HepG2 (cell line): Measurements from ENCODE around the gene ZDHHC3. TPM values are rescaled to one million over a fixed set of nuclear protein-coding genes. Genes with fewer than 3 reads are reported as not detected.

ENCODE experiments used
- ATAC-seq: fragments of 200-7000 bp; cut with Tn5 transposase; 3 replicates; pipeline ENCODE4 v1.9.1; 2020; ENCODE audit warnings: mild to moderate bottlenecking, moderate library complexity
- BruUV-seq: library from RNA; stranded (reverse); fragments of 400-500 nt; replicated peaks from 2 replicates; lab custom pipeline; 2021; lab: Mats Ljungman, UMichigan
- CTCF ChIA-PET: fragments of 300-600 bp; formaldehyde crosslinking; extraction: SDS; loops from one replicate; lab custom pipeline; 2021; ENCODE audit warnings: low total read pairs, inconsistent platforms, low intra/inter-chr PET ratio; lab: Yijun Ruan, JAX
- POLR2A ChIA-PET: fragments of 350-600 bp; sonication (Branson Sonifier 250); formaldehyde crosslinking; loops from one replicate; lab custom pipeline; 2020; ENCODE audit warnings: antibody characterized with exemption, inconsistent platforms; lab: Yijun Ruan, JAX
- DNase-seq: peaks from one replicate; pipeline ENCODE4 v3.0.0-alpha.2; 2015; ENCODE audit warnings: low spot score
- FAIRE-seq: peaks from 3 replicates; lab custom pipeline; 2011; peaks lifted over from hg19 to GRCh38; lab: Jason Lieb, UNC
- H2AFZ ChIP-seq: one replicate; pipeline ENCODE4 v1.6.1; 2011; ENCODE audit warnings: low read length, inconsistent platforms
- H3K27ac ChIP-seq: fragments of 300-600 bp; 3 replicates; pipeline ENCODE4 v1.8.0; 2011; ENCODE audit warnings: mixed run types, mild to moderate bottlenecking, mixed read lengths, low read length, inconsistent platforms; ENCODE audit not compliant: insufficient read depth; ENCODE audit errors: extremely low read length
- H3K27me3 ChIP-seq, 2 experiments: fragments of 200-600 bp in 1 of 2; 2 replicates in 1 of 2; 3 replicates in 1 of 2; pipeline versions ENCODE4 v1.6.0 to v1.8.0; 2011; ENCODE audit warnings: low read length in 2 of 2, mild to moderate bottlenecking in 2 of 2, moderate library complexity in 2 of 2, inconsistent platforms in 1 of 2; ENCODE audit not compliant: insufficient read depth in 2 of 2, control insufficient read depth in 1 of 2
- H3K36me3 ChIP-seq, 2 experiments: fragments of 200-600 bp in 1 of 2; replicated peaks in 1 of 2; 2 replicates in 1 of 2; 3 replicates in 1 of 2; pipeline versions ENCODE4 v1.5.1 to v1.8.0; 2011; ENCODE audit warnings: low read length in 2 of 2, inconsistent platforms in 1 of 2; ENCODE audit not compliant: insufficient read depth in 2 of 2, control insufficient read depth in 1 of 2
- H3K4me1 ChIP-seq: 2 replicates; pipeline ENCODE4 v1.5.1; 2012; ENCODE audit warnings: low read length, inconsistent platforms; ENCODE audit not compliant: insufficient read depth
- H3K4me2 ChIP-seq: 2 replicates; pipeline ENCODE4 v1.6.0; 2011; ENCODE audit warnings: low read depth, low read length, inconsistent platforms
- H3K4me3 ChIP-seq, 3 experiments: fragments of 200-600 bp in 1 of 3; sonication (generic), shearing (Covaris generic) in 1 of 3; replicated peaks in 1 of 3; 2 replicates each; pipeline ENCODE4 v1.5.1; 2011 to 2016; ENCODE audit warnings: low read length in 3 of 3, inconsistent platforms in 2 of 3, low read depth in 2 of 3, mild to moderate bottlenecking in 2 of 3, control low read depth in 1 of 3, mixed read lengths in 1 of 3; ENCODE audit not compliant: insufficient read depth in 1 of 3
- H3K79me2 ChIP-seq: one replicate; pipeline ENCODE4 v1.6.1; 2011; ENCODE audit warnings: low read length, inconsistent platforms; ENCODE audit not compliant: insufficient read depth
- H3K9ac ChIP-seq: 2 replicates; pipeline ENCODE4 v1.6.0; 2011; ENCODE audit warnings: mild to moderate bottlenecking, low read depth, low read length, inconsistent platforms; ENCODE audit not compliant: insufficient read depth
- H3K9me3 ChIP-seq: 2 replicates; pipeline ENCODE4 v1.5.1; 2012; ENCODE audit warnings: mild to moderate bottlenecking, low read length
- H4K20me1 ChIP-seq: 2 replicates; pipeline ENCODE4 v1.6.0; 2011; ENCODE audit warnings: inconsistent platforms, mild to moderate bottlenecking, low read length, moderate library complexity; ENCODE audit not compliant: insufficient read depth
- ARNT ChIP-seq: fragments of 450-650 bp; IDR thresholded peaks from 2 replicates; pipeline ENCODE4 v1.6.1; 2017
- ATF1 ChIP-seq: IDR thresholded peaks from 2 replicates; pipeline ENCODE4 v1.6.1; 2016; ENCODE audit warnings: mild to moderate bottlenecking, control low read depth
- CC2D1A ChIP-seq: sonication (generic); formaldehyde crosslinking; IDR thresholded peaks from 2 replicates; pipeline ENCODE4 v1.8.1; 2023; ENCODE audit warnings: mild to moderate bottlenecking, missing genetic modification reagents
- KLF9 ChIP-seq: IDR thresholded peaks from 2 replicates; pipeline ENCODE4 v1.6.1; 2016; ENCODE audit warnings: low read depth
- NR2C2 ChIP-seq: sonication (generic); formaldehyde crosslinking; IDR thresholded peaks from 2 replicates; pipeline ENCODE4 v1.4.0; 2020; ENCODE audit warnings: missing genetic modification reagents, mild to moderate bottlenecking, moderate library complexity, borderline replicate concordance
- STAT5B ChIP-seq: sonication (generic); formaldehyde crosslinking; IDR thresholded peaks from 2 replicates; pipeline ENCODE4 v1.4.0; 2020; ENCODE audit warnings: missing genetic modification reagents
- SUZ12 ChIP-seq: fragments of 150-350 bp; IDR thresholded peaks from 2 replicates; pipeline ENCODE4 v1.6.1; 2014; ENCODE audit warnings: low read depth, low read length
- TCF12 ChIP-seq, 2 experiments: fragments of 450-650 bp in 1 of 2; sonication (generic) in 1 of 2; formaldehyde crosslinking in 1 of 2; IDR thresholded peaks; 2 replicates each; pipeline versions ENCODE4 v1.6.1 to v1.8.0; 2017 to 2022; ENCODE audit warnings: antibody characterized with exemption in 1 of 2, mild to moderate bottlenecking in 1 of 2, missing genetic modification reagents in 1 of 2, moderate library complexity in 1 of 2
- ZFAT ChIP-seq: sonication (generic); formaldehyde crosslinking; conservative IDR thresholded peaks from 2 replicates; pipeline ENCODE4 v1.8.1; 2023; ENCODE audit warnings: missing genetic modification reagents, inconsistent platforms
- ZMAT3 ChIP-seq: sonication (generic); formaldehyde crosslinking; conservative IDR thresholded peaks from 2 replicates; pipeline ENCODE4 v1.7.0; 2021; ENCODE audit warnings: missing genetic modification reagents
- ZNF678 ChIP-seq: sonication (generic); formaldehyde crosslinking; IDR thresholded peaks from 2 replicates; pipeline ENCODE4 v1.4.0; 2020; ENCODE audit warnings: mild to moderate bottlenecking, missing genetic modification reagents
- ZSCAN30 ChIP-seq: sonication (generic); formaldehyde crosslinking; IDR thresholded peaks from 2 replicates; pipeline ENCODE4 v1.5.0; 2020; ENCODE audit warnings: mild to moderate bottlenecking, missing genetic modification reagents
- WGBS: methylation state at CpG from one replicate; pipeline ENCODE4 v1.1.6; 2017; ENCODE audit warnings: low lambda C conversion rate; 5-methylcytosine and 5-hydroxymethylcytosine counted together
- in situ Hi-C: cut with HindIII; loops from 2 replicates; pipeline ENCODE4 v1.10.0; 2017; ENCODE audit warnings: low pct_unique_long_range_greater_than_20kb; ENCODE audit not compliant: extremely low pct_ligation_motif_present
- intact Hi-C: fragments of 100-400 bp; cut with micrococcal nuclease; formaldehyde crosslinking; loops from one replicate; pipeline ENCODE4 v1.10.0; 2022; ENCODE audit not compliant: unreplicated experiment
- polyA plus RNA-seq, 8 experiments: library from polyadenylated mRNA; depleted of rRNA in 3 of 8; stranded (reverse) in 7 of 8; unstranded in 1 of 8; fragments of >200 nt; fragmentation: Illumina TruSeq in 4 of 8; extraction: Trizol in 4 of 8; gene quantifications; 2 replicates each; pipeline versions ENCODE4 v1.2.1 to v1.2.3, GENCODE V29; 2011 to 2016; ENCODE audit warnings: low read depth in 4 of 8, missing spikeins in 1 of 8, mixed read lengths in 1 of 8; ENCODE audit not compliant: insufficient read depth in 1 of 8
- total RNA-seq, 5 experiments: library from RNA; depleted of rRNA; stranded (reverse); fragments of >200 nt; fragmentation: Illumina TruSeq; extraction: Trizol; gene quantifications; 2 replicates each; pipeline ENCODE4 v1.2.3, GENCODE V29; 2016; ENCODE audit warnings: low read depth in 1 of 5
- TF ChIP-seq, protein P1 (sequence below), 2 experiments: sonication (generic) in 1 of 2; formaldehyde crosslinking in 1 of 2; IDR thresholded peaks; 2 replicates each; pipeline versions ENCODE4 v1.6.1 to v1.9.0; 2014 to 2022; ENCODE audit warnings: antibody characterized with exemption in 1 of 2, borderline replicate concordance in 1 of 2, inconsistent platforms in 1 of 2, low read depth in 1 of 2, missing genetic modification reagents in 1 of 2
- TF ChIP-seq, protein P2 (sequence below): sonication (generic); formaldehyde crosslinking; IDR thresholded peaks from 2 replicates; pipeline ENCODE4 v1.8.1; 2023; ENCODE audit warnings: mild to moderate bottlenecking, inconsistent platforms, moderate library complexity, missing genetic modification reagents, borderline replicate concordance
- TF ChIP-seq, protein P3 (sequence below): sonication (generic); formaldehyde crosslinking; IDR thresholded peaks from 2 replicates; pipeline ENCODE4 v1.8.0; 2022; ENCODE audit warnings: missing genetic modification reagents, mild to moderate bottlenecking, inconsistent platforms, borderline replicate concordance
- TF ChIP-seq, protein P4 (sequence below): sonication (generic); formaldehyde crosslinking; IDR thresholded peaks from 2 replicates; pipeline ENCODE4 v1.4.0; 2020; ENCODE audit warnings: mild to moderate bottlenecking, missing genetic modification reagents

Gene ZDHHC3
- total and polyA plus RNA-seq, 2 of the 13 experiments (the other 11 are each of a cell fraction or from before 2014, with no cell fraction given): 44.1 to 65.7 TPM

DNA sequence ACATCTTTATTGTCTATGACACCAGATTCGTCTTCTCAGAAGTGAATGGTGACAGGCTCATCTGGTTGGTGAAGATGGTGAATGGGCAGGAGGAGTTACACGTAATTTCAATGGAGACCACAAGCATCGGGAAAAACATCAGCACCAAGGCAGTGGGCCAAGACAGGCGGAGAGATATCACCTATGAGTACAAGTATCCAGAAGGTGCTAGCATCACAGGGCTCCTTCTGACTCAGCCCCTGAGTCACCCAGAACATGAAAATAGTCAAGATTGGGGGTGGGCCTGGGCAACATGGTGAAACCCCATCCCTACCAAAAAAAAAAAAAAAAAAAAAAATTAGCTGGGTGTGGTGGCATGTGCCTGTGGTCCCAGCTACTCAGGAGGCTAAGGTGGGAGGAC lies 69.0 kb downstream of the ZDHHC3 start:
- no peak overlapping the region for H3K27ac ChIP-seq
- no peak for TF ChIP-seq SUZ12
- TF ChIP-seq TCF12 (IDR thresholded peaks at IDR 0.05): no peak
- TF ChIP-seq TCF12 (CRISPR knock-in tag; IDR thresholded peaks at IDR 0.05): no peak
- no peak for TF ChIP-seq ZFAT (CRISPR knock-in tag)
- TF ChIP-seq, protein P1, sequence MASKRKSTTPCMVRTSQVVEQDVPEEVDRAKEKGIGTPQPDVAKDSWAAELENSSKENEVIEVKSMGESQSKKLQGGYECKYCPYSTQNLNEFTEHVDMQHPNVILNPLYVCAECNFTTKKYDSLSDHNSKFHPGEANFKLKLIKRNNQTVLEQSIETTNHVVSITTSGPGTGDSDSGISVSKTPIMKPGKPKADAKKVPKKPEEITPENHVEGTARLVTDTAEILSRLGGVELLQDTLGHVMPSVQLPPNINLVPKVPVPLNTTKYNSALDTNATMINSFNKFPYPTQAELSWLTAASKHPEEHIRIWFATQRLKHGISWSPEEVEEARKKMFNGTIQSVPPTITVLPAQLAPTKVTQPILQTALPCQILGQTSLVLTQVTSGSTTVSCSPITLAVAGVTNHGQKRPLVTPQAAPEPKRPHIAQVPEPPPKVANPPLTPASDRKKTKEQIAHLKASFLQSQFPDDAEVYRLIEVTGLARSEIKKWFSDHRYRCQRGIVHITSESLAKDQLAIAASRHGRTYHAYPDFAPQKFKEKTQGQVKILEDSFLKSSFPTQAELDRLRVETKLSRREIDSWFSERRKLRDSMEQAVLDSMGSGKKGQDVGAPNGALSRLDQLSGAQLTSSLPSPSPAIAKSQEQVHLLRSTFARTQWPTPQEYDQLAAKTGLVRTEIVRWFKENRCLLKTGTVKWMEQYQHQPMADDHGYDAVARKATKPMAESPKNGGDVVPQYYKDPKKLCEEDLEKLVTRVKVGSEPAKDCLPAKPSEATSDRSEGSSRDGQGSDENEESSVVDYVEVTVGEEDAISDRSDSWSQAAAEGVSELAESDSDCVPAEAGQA (IDR thresholded peaks at IDR 0.05; ENCODE audit: low read depth): no peak
- TF ChIP-seq, protein P1 (CRISPR knock-in tag; IDR thresholded peaks at IDR 0.05; ENCODE audit: borderline replicate concordance): no peak
- TF ChIP-seq CC2D1A (CRISPR knock-in tag): no peak
- no peak for TF ChIP-seq KLF9
- TF ChIP-seq, protein P2, sequence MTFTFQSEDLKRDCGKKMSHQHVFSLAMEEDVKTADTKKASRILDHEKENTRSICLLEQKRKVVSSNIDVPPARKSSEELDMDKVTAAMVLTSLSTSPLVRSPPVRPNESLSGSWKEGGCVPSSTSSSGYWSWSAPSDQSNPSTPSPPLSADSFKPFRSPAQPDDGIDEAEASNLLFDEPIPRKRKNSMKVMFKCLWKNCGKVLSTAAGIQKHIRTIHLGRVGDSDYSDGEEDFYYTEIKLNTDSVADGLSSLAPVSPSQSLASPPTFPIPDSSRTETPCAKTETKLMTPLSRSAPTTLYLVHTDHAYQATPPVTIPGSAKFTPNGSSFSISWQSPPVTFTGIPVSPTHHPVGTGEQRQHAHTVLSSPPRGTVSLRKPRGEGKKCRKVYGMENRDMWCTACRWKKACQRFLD: no peak
- no peak for TF ChIP-seq STAT5B
- no peak for TF ChIP-seq ZNF678 (CRISPR knock-in tag)
- TF ChIP-seq ZMAT3: no peak
- TF ChIP-seq ATF1 (CRISPR knock-in tag): no peak
- TF ChIP-seq ZSCAN30 (CRISPR knock-in tag): no peak
- no peak for TF ChIP-seq ARNT
- TF ChIP-seq, protein P3, sequence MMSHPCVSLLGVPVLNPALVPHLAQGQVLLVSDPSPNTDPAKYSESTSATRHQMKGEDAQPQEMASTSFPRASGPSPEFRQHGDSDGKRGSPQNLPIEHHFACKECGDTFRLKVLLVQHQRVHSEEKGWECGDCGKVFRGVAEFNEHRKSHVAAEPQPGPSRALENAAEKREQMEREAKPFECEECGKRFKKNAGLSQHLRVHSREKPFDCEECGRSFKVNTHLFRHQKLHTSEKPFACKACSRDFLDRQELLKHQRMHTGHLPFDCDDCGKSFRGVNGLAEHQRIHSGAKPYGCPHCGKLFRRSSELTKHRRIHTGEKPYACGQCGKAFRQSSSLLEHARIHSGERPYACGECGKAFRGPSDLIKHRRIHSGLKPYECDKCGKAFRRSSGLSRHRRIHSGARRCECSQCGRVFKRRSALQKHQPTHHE (CRISPR knock-in tag): no peak
- TF ChIP-seq, protein P4, sequence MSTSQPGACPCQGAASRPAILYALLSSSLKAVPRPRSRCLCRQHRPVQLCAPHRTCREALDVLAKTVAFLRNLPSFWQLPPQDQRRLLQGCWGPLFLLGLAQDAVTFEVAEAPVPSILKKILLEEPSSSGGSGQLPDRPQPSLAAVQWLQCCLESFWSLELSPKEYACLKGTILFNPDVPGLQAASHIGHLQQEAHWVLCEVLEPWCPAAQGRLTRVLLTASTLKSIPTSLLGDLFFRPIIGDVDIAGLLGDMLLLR: no peak
- no peak for TF ChIP-seq NR2C2 (CRISPR knock-in tag)

More for the DNA sequence above, 69.0 kb downstream of the ZDHHC3 start:
- H3K36me3 ChIP-seq: no peaks in the 10 kb centered on the region
- H4K20me1 ChIP-seq: no peaks in the 10 kb centered on the region
- peaks cover 18% of the 10 kb centered on the region for H3K4me1 ChIP-seq
- no peak overlapping the region for H3K9ac ChIP-seq
- BruUV-seq: no TSS peak
- POLR2A ChIA-PET: no interaction called here
- H3K79me2 ChIP-seq: no peaks in the 10 kb centered on the region
- no peak for ATAC-seq
- CTCF ChIA-PET: no interaction called here
- H3K4me3 ChIP-seq: no peak overlapping the region
- WGBS: 42% methylated on average over 4 of the region's 4 CpGs
- no peak overlapping the region for H2AFZ ChIP-seq
- intact Hi-C loops: no loop called here
- H3K27me3 ChIP-seq: no peaks in the 10 kb centered on the region
- FAIRE-seq: no peak
- no peak overlapping the region for H3K4me2 ChIP-seq
- no peak for DNase-seq
- in situ Hi-C loops: no loop called here
- no peaks in the 10 kb centered on the region for H3K9me3 ChIP-seq
